OCI-M1 (cell line): ENCODE results near the gene MYH9.
"Not testable (repeated sequence)": the region's sequence is repeated elsewhere in the genome, so short reads cannot be mapped to it uniquely, and the experiment has no call there.

Source experiments
- DNase-seq: peaks from one replicate; lab custom pipeline; 2025; lab: John Stamatoyannopoulos, UW

MYH9 gene

DNA sequence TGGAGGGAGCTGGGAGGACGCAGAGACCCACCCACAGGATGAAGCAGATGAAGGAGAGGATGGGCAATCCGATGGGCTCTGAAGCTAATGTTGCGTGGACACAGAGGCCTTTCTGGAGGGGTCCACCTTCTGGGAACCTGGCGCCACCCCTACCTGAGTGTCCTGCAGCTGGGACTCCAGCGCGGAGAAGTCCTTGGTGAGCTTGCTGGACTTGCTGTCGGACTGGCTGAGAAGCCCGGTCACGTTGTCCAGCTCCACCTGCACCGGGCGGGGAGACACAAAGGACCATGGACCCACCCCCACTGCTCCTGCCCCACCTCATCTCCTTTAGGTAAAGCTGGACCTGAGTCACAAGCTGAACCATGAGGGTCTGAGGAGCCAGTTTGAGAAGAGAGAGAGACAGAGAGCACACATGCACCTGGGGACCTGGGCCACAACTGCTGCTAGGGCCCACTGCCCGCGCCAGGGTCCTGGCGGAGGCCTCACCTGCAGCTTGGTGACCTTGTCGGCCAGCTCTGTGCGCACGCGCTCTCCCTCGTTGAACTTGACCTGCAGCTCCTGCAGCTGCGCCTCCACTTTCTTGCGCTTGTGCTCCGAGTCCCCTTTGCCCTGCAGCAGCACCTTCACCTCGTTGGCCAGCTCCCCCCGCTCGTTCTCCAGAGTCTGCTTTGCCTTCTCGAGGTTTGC is 94.0 kb downstream of the MYH9 start:
- no peak for DNase-seq

- no peak for DNase-seq
Observed at GRCh38 chr22:36292823-36293530, 94.8 kb downstream of the MYH9 start.

GRCh38 chr22:36291831-36292740 is 95.7 kb downstream of the MYH9 start:
- no peak for DNase-seq

GRCh38 chr22:36290391-36291075 is 97.2 kb downstream of the MYH9 start:
- DNase-seq = not testable (repeated sequence)

- DNase-seq = not testable (repeated sequence)
Observed at GRCh38 chr22:36289948-36290371, 97.8 kb downstream of the MYH9 start.

GRCh38 chr22:36289406-36289870 is 98.3 kb downstream of the MYH9 start:
- no peak for DNase-seq

GRCh38 chr22:36288571-36289405 is 99.0 kb downstream of the MYH9 start:
- no peak for DNase-seq

- no peak for DNase-seq
Observed at GRCh38 chr22:36287881-36288515, 99.8 kb downstream of the MYH9 start.

- DNase-seq = peak; percentile 81
Observed at GRCh38 chr22:36286096-36286957, 101.4 kb downstream of the MYH9 start.

DNA sequence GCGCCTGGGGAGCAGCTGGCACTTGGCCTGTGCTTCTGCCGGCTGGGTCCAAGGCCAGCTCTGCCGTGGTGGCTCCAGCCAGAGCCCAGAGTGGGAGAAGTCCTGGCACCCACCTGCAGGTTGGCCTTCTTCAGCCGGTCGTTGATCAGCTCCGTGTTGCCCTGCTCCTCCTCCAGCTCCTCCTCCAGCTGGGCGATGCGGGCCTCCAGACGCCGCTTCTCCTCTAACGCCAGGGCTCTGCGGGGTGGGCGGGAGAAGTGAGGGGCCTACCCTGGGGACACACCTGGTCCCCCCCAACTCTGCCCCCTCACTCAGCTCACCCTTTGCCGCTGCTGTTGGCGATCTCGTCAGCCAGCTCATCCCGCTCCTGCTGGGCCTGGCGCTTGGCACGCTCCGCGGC is 102.2 kb downstream of the MYH9 start:
- no peak for DNase-seq

- DNase-seq = no peak
Observed at GRCh38 chr22:36285017-36285416, 102.8 kb downstream of the MYH9 start.

GRCh38 chr22:36284171-36284571 is 103.6 kb downstream of the MYH9 start:
- no peak for DNase-seq

DNA sequence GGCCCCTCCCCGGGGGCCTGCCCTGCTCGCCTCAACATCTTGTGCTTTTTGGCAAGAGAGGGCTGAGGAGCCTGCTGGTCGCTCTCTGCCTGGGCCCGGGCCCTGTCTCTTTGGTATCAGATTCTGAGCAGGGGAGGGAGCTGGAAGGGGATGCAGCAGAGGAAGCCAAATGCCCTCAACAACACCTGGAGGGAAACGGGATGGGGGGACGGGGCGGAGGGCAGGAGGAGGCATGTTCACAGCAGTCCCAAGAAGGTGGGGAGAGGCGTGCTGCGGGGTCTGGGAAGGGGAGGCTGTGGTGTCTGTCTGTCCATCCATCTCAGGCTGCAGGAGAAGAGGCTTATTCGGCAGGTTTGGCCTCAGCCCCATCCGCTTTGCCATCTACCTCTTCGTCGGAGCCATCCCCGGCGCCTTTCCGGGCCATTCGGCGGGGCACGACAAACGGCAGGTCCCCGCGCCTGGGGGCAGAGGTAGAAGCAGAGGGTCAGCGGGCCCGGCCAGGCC is 105.4 kb downstream of the MYH9 start:
- no peak for DNase-seq

DNA sequence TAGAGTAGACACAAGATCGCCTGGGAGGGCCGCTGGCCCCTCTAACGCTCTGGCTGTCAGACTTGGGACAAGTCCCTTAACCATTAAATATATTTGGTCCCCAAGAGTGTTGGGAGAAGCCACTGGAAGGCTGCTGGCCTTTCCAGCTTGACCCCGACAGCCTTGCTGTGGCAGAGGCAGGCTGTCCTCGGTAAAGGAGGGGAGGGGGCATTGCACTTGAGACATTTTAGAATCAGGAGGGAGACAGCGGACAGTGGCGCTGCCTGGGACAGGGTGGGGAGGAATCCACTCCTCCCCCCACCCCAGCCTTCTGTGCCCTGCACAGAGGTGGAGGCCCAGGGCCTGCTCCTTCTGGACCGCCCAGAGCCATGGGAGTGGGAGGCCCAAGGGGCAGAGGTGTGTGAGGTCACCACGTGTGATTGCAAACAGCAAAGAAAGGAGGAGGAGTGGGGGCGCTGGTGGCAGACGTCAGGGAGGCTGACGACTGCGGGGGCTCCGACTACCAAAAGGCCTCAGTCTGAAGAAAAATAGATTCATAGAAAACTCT is 105.9 kb downstream of the MYH9 start:
- DNase-seq = no peak

DNA sequence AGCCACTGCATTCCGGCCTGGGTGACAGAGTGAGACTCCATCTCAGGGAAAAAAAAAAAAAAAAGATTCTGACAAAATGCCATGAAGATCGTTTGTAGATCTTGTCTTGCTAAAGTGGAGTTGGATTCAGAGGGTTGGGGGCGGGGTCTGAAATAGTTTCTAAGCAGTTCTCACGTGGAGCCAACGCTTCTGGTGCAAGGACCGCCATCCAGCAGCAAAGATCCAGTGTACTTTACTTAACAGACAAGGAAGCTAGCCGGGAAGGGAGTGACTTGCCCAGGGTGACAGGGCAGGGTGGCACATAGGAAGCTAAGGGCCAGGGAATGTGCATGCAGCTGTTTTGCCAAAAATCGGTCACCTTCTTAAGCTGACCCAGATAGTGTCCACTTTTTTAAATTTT is 107.4 kb downstream of the MYH9 start:
- no peak for DNase-seq

DNA sequence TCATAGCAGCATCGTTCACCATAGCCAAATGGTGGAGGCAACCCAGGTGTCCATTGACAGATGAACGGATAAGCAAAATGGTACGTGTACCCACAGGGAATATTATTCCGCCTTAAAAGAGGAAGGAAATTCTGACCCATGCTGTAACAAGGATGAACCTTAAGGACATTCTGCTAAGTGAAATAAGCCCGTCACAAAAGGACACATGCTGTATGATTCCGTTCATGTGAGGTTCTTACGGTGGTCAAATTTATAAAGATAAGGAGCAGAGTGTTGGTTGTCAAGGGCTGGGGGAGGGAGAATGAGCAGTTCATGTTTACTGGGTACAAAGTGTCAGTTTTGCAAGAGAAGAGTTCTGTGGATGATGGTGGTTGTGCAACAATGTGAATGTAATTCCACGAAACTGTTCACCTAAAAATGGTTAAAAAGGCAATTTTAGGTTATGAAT is 108.5 kb downstream of the MYH9 start:
- peak; percentile 49 for DNase-seq

DNA sequence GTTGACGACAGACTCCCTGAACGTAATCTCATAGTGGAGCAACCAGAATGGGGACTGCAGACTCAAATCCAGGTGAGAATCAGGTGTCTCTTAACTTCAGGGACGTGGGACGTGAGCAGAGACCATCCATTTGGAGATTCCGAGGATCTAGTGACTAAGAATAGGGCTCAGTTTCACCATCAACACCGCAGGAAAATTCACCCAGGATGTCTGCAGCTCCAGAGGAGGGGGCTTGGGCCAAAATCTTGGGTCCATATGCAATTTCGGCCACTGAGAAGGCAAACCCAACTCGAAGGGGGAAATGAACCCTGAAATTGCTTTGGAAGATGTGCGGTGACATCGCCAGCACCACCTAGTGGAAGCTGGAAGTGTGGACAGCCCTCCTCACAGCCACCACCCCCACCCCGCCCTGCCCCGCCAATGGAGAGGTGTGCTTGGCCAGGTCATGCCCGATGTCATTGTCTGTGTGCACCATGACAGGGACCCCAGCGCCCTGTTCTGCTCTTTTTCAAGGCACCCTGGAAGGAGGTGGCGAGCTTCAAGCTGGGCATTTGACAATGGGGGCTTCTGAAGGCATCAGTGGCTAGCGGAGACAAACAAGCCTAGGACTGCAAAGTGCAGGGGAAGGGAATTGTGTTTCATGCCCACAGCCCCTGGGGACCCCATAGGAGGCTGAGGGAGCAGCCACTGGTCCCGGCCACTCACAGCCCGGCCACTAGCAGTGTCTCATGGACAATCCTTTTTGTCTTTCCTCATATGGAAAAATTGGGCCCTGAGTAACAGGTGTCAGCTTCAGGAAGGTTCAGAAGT is 110.1 kb downstream of the MYH9 start:
- DNase-seq = peak; percentile 72

DNA sequence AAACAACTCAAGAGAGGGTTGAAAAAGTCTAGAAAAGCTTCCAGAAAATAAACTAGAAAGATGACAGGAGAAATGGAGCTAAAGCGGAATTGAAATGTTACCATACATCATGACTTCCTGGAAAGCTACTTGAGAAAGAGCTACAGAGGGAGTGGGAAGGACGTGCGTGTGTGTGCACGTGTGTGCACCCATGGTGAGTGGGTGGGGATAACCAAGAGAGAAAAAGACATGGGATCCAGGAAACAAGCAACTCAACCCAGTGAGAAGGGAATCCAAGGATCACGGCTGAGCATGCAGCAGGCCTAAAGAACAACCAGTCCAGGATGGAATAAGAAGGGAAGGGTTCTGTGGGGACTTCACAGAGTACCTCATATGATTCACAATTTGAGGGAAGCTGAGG is 113.2 kb downstream of the MYH9 start:
- DNase-seq = no peak
